ENCODE data around the gene FGF1. TPM values are rescaled to one million over a fixed set of nuclear protein-coding genes. Genes with fewer than 3 reads are reported as not detected.

FGF1 gene
- total RNA-seq, 2 experiments from 2014 or later, result not detected

GRCh38 chr5:142713121-142713706, 27.3 kb upstream of the FGF1 start:
- Mint-ChIP-seq H3K27ac (no peak overlapping the region), H3K9me3 (ENCODE audit: low read depth) (peaks cover 4% of the 10 kb centered on the region), H3K36me3 (peaks cover 2% of the 10 kb centered on the region), H3K27me3 (peaks cover 6% of the 10 kb centered on the region), H3K4me1 (peaks cover 8% of the 10 kb centered on the region), H3K4me3 (peak overlapping the region; percentile 62)
- DNase-seq, result peak; percentile 89
- CTCF ChIA-PET, result interaction anchor here (0.6 to 15.8 kb wide), 69 partner anchors 10 to 743 kb away, joined by 3 to 349 read pairs (median 4); partner anchors contain the start of gene ARHGAP26
- peak; percentile 100 for ATAC-seq

- Mint-ChIP-seq H3K4me3 (no peak overlapping the region), H3K27ac (no peak overlapping the region), H3K27me3 (peaks cover 36% of the 10 kb centered on the region), H3K36me3 (no peaks in the 10 kb centered on the region), H3K4me1 (no peaks in the 10 kb centered on the region), H3K9me3 (ENCODE audit: low read depth) (no peaks in the 10 kb centered on the region)
- DNase-seq (no peak), ATAC-seq (no peak)
- CTCF ChIA-PET, result interaction anchor here (1.3 to 3.4 kb wide), 6 partner anchors 10 to 185 kb away, joined by 3 to 22 read pairs (median 9); no protein-coding TSS in a partner anchor
Observed at GRCh38 chr5:142703153-142703552, 17.3 kb upstream of the FGF1 start.

DNA sequence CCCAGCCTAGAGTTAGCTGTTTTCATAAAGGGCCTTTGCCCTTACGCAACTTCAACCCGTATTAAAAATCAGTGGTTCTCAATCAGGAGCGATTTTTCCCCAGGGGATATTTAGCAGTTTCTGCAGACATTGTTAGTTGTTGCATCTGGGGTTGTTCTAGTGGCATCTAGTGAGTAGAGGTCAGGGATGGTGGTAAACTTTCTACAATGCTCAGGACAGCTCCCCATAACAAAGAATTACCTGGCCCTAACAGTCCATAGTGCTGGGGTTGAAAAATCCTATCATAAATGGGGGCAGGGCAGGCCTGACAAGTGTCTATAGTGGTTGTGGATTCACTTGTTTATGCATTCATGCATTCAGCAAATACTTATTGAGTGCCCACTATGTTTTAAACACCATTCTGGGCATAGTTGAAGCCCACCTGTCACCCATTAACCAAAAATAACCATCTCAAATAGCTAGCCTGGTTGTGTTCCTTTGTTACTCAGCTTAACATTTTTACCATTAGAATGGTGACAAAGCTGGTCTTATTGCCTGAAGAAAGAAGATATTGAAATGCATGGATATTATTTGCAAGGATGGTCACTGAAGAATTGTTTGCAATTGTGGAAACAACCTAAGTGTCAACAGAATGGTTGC, 15.9 kb upstream of the FGF1 start:
- no peak for ATAC-seq
- no peaks in the 10 kb centered on the region for H3K9me3 Mint-ChIP-seq (ENCODE audit: low read depth)
- no peak for DNase-seq
- no peak overlapping the region for H3K27ac Mint-ChIP-seq
- H3K27me3 Mint-ChIP-seq, result peaks cover 28% of the 10 kb centered on the region
- H3K4me1 Mint-ChIP-seq, result no peaks in the 10 kb centered on the region
- CTCF ChIA-PET, result interaction anchor here (0.7 to 3.4 kb wide), 5 partner anchors 11 to 519 kb away, joined by 3 to 22 read pairs (median 11); no protein-coding TSS in a partner anchor
- H3K36me3 Mint-ChIP-seq, result no peaks in the 10 kb centered on the region
- H3K4me3 Mint-ChIP-seq, result no peak overlapping the region

DNA sequence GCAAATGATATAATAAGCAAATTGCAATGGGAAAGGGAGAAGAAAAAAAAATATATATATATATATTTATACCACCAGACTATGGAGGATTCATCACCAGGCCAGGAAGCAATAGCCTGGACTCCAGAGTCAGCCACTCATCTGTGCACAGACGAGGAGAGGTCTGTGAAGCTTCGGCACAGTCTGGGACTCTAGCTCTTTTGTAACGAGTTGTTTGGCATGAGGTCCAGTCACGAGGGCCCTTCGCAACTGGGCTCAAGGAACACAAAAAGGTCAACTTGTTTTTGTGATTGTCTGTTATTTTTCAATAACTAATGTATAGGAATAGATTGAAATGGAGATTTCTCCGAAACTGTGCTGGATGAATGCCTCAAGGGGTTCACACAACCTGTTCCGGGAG, 14.7 kb upstream of the FGF1 start:
- Mint-ChIP-seq H3K9me3 (ENCODE audit: low read depth) (no peaks in the 10 kb centered on the region), H3K27ac (no peak overlapping the region), H3K4me1 (no peaks in the 10 kb centered on the region), H3K36me3 (no peaks in the 10 kb centered on the region), H3K4me3 (no peak overlapping the region), H3K27me3 (peaks cover 28% of the 10 kb centered on the region)
- no peak for DNase-seq
- CTCF ChIA-PET, result interaction anchor here (2.5 to 3.9 kb wide), 4 partner anchors 12 to 188 kb away, joined by 7 to 51 read pairs (median 22); no protein-coding TSS in a partner anchor
- ATAC-seq, result no peak

DNA sequence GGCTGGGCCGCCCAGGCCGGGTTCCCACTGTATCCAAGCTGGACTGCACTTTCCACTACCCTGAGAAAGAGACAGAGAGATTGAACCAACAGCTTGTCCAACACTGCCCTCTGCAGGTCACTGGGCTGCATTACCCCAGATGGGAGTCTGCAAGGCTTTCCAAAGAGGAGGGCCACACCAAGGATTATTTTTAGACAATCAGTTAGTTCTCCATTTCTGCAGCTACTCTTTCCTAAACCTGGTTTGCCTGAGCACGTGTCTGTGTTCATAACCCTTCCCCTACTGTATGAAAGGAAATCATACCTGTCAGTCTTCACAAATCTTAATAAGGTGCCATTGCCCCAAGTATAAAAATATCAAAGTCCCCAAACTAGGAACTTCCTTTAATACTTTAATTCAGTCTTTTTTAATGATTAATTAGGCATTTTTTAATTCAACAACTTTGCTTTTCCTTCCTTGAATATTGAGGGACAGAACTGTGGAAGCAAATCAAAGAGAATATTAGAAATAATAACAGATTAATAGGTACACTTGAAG, 13.4 kb upstream of the FGF1 start:
- peak; percentile 85 for DNase-seq
- peak; percentile 90 for ATAC-seq
- H3K4me1 Mint-ChIP-seq, result no peaks in the 10 kb centered on the region
- H3K9me3 Mint-ChIP-seq (ENCODE audit: low read depth), result no peaks in the 10 kb centered on the region
- H3K27me3 Mint-ChIP-seq, result peaks cover 18% of the 10 kb centered on the region
- no peaks in the 10 kb centered on the region for H3K36me3 Mint-ChIP-seq
- no peak overlapping the region for H3K27ac Mint-ChIP-seq
- no peak overlapping the region for H3K4me3 Mint-ChIP-seq
- CTCF ChIA-PET, result interaction anchor here (0.6 to 3.9 kb wide), 34 partner anchors 9 to 1007 kb away, joined by 3 to 51 read pairs (median 4); partner anchors contain the start of gene FGF1

GRCh38 chr5:142698447-142699183, 12.7 kb upstream of the FGF1 start:
- Mint-ChIP-seq H3K27ac (no peak overlapping the region), H3K4me3 (no peak overlapping the region), H3K36me3 (no peaks in the 10 kb centered on the region), H3K9me3 (ENCODE audit: low read depth) (no peaks in the 10 kb centered on the region), H3K4me1 (no peaks in the 10 kb centered on the region), H3K27me3 (peaks cover 18% of the 10 kb centered on the region)
- CTCF ChIA-PET, result interaction anchor here (0.7 to 3.9 kb wide), 34 partner anchors 9 to 1007 kb away, joined by 3 to 51 read pairs (median 4); partner anchors contain the start of gene FGF1
- DNase-seq (no peak), ATAC-seq (no peak)

GRCh38 chr5:142697356-142698255, 11.7 kb upstream of the FGF1 start:
- peaks cover 10% of the 10 kb centered on the region for H3K27me3 Mint-ChIP-seq
- H3K27ac Mint-ChIP-seq, result no peak overlapping the region
- CTCF ChIA-PET, result interaction anchor here (1.1 to 3.9 kb wide), 14 partner anchors 8 to 763 kb away, joined by 3 to 51 read pairs (median 4); partner anchors contain the start of gene FGF1
- DNase-seq (no peak), ATAC-seq (no peak)
- no peak overlapping the region for H3K4me3 Mint-ChIP-seq
- no peaks in the 10 kb centered on the region for H3K36me3 Mint-ChIP-seq
- no peaks in the 10 kb centered on the region for H3K9me3 Mint-ChIP-seq (ENCODE audit: low read depth)
- H3K4me1 Mint-ChIP-seq, result no peaks in the 10 kb centered on the region

DNA sequence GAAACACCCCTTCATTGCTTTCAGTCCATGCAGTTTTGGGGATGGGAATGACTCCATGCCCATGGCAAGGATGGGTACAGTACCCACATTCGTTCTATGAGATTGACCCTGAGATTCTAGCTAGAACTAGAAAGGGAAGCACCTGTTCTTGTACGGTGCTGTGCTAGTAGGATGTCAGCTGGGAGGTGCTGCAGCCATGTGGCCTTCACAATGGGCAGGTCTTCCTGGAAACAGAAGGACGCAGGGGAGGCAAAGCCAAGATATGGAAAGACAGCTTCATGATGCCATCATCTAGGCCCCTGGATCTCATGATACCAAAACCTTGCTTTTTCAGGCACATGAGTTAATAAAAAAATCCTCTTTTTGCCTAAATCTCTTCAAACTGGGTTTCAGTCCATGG, 10.5 kb upstream of the FGF1 start:
- ATAC-seq, result no peak
- CTCF ChIA-PET, result interaction anchor here (1.1 to 1.2 kb wide), 2 partner anchors 12 to 17 kb away, joined by 4 read pairs; no protein-coding TSS in a partner anchor

DNA sequence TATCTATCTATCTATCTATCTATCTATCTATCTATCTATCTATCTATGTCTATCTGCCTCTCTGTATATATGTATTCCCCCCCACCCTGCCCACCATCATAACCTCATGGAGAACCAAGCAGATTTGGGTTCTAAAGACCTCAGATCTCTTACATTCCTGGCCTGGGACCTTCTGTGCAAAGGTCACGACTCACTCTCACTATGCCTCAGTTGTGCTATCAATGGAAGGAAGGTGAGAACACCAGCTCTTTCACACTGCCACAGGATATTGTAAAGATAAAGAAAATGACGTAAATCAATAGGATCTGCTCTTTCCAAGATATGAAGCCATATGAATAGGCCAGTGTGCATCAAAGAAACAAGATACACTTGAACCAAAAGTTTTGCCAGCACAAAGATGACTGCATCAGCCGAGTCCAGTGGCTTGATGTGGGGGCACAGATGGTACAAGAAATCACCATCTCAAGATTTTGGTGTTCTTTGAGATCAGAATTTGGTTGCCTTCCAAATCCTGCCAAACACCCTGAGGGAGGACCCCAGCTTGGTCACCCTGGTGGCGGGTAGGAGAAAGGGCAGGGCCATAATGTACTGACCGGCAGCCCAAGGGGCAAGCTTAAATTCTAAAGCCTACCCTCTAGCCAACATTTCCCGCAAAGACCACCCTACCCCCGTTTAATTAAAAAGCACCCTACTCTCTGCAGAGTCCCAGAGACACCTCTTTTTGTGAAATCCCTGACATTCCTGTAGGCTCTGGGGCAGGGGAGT, 8.4 kb upstream of the FGF1 start:
- CTCF ChIA-PET, result interaction anchor here (0.6 to 2.3 kb wide), 3 partner anchors 19 to 92 kb away, joined by 3 to 6 read pairs (median 3); no protein-coding TSS in a partner anchor
- Mint-ChIP-seq H3K9me3 (ENCODE audit: low read depth) (no peaks in the 10 kb centered on the region), H3K4me1 (no peaks in the 10 kb centered on the region), H3K36me3 (no peaks in the 10 kb centered on the region), H3K4me3 (no peak overlapping the region), H3K27ac (no peak overlapping the region), H3K27me3 (peaks cover 10% of the 10 kb centered on the region)
- ATAC-seq (no peak), DNase-seq (no peak)

More for the DNA sequence above, 10.5 kb upstream of the FGF1 start:
- no peak overlapping the region for H3K4me3 Mint-ChIP-seq
- no peaks in the 10 kb centered on the region for H3K9me3 Mint-ChIP-seq (ENCODE audit: low read depth)
- no peaks in the 10 kb centered on the region for H3K4me1 Mint-ChIP-seq
- peaks cover 10% of the 10 kb centered on the region for H3K27me3 Mint-ChIP-seq
- no peak for DNase-seq
- H3K27ac Mint-ChIP-seq, result no peak overlapping the region
- no peaks in the 10 kb centered on the region for H3K36me3 Mint-ChIP-seq

- Mint-ChIP-seq H3K4me3 (no peak overlapping the region), H3K4me1 (no peaks in the 10 kb centered on the region), H3K27me3 (peaks cover 5% of the 10 kb centered on the region), H3K27ac (no peak overlapping the region), H3K36me3 (no peaks in the 10 kb centered on the region), H3K9me3 (ENCODE audit: low read depth) (no peaks in the 10 kb centered on the region)
- CTCF ChIA-PET, result interaction anchor here (1.4 to 2.3 kb wide), 2 partner anchors 21 to 37 kb away, joined by 5 to 6 read pairs; no protein-coding TSS in a partner anchor
- DNase-seq (no peak), ATAC-seq (no peak)
Observed at GRCh38 chr5:142692321-142692894, 6.5 kb upstream of the FGF1 start.

- no peak overlapping the region for H3K27ac Mint-ChIP-seq
- H3K9me3 Mint-ChIP-seq (ENCODE audit: low read depth), result no peaks in the 10 kb centered on the region
- H3K4me1 Mint-ChIP-seq, result no peaks in the 10 kb centered on the region
- no peak for ATAC-seq
- CTCF ChIA-PET, result interaction anchor here (1.1 to 1.8 kb wide), 2 partner anchors 23 to 35 kb away, joined by 3 to 5 read pairs; no protein-coding TSS in a partner anchor
- no peaks in the 10 kb centered on the region for H3K36me3 Mint-ChIP-seq
- DNase-seq, result no peak
- H3K4me3 Mint-ChIP-seq, result no peak overlapping the region
- H3K27me3 Mint-ChIP-seq, result peaks cover 10% of the 10 kb centered on the region
Observed at GRCh38 chr5:142690667-142691066, 4.8 kb upstream of the FGF1 start.

Measured in activated CD8-positive, alpha-beta memory T cell treated with anti-CD3 and anti-CD28 coated beads, Interleukin-2, amount 10 ng/mL, durations not matched to agents 7 days and 5 days (primary cell).